GM12878 (cell line): Measurements from ENCODE around the gene RAB24. TPM values are rescaled to one million over a fixed set of nuclear protein-coding genes. Genes with fewer than 3 reads are reported as not detected.

Source experiments
- ATF2 ChIP-seq: IDR thresholded peaks from 2 replicates; pipeline ENCODE4 v1.6.1; 2012; ENCODE audit warnings: low read length, inconsistent platforms
- CUX1 ChIP-seq: IDR thresholded peaks from 2 replicates; pipeline ENCODE4 v1.6.1; 2012; ENCODE audit warnings: improper control_type of control experiment, low read depth, low read length; ENCODE audit not compliant: insufficient replicate concordance
- FOS ChIP-seq: IDR thresholded peaks from 3 replicates; pipeline ENCODE4 v1.6.1; 2011; ENCODE audit warnings: borderline replicate concordance; ENCODE audit not compliant: insufficient read length; ENCODE audit errors: extremely low read depth
- MYC ChIP-seq: IDR thresholded peaks from 2 replicates; pipeline ENCODE4 v1.6.1; 2011; ENCODE audit warnings: mild to moderate bottlenecking, low read length, moderate library complexity, inconsistent platforms; ENCODE audit not compliant: insufficient read depth, insufficient replicate concordance, insufficient read length, severe bottlenecking
- NFYA ChIP-seq: IDR thresholded peaks from 2 replicates; pipeline ENCODE4 v1.6.1; 2011; ENCODE audit warnings: low read depth, mild to moderate bottlenecking, low read length, improper control_type of control experiment, borderline replicate concordance
- PKNOX1 ChIP-seq: fragments of 450-650 bp; IDR thresholded peaks from 2 replicates; pipeline ENCODE4 v1.6.1; 2016; ENCODE audit warnings: mild to moderate bottlenecking
- POLR2AphosphoS2 ChIP-seq: IDR thresholded peaks from 2 replicates; pipeline ENCODE4 v1.6.1; 2011; ENCODE audit warnings: low read depth, mild to moderate bottlenecking, low read length, improper control_type of control experiment, moderate library complexity
- RELB ChIP-seq: fragments of 450-650 bp; IDR thresholded peaks from 2 replicates; pipeline ENCODE4 v1.6.1; 2017; ENCODE audit warnings: low read depth, mild to moderate bottlenecking, moderate library complexity
- SREBF2 ChIP-seq: IDR thresholded peaks from 2 replicates; pipeline ENCODE4 v1.6.1; 2012; ENCODE audit warnings: mild to moderate bottlenecking, low read length
- ZNF384 ChIP-seq: IDR thresholded peaks from 2 replicates; pipeline ENCODE4 v1.6.1; 2012; ENCODE audit warnings: low read depth, mild to moderate bottlenecking, low read length, improper control_type of control experiment, borderline replicate concordance
- ZZZ3 ChIP-seq: IDR thresholded peaks from 2 replicates; pipeline ENCODE4 v1.6.1; 2011; ENCODE audit warnings: low read depth; ENCODE audit not compliant: control insufficient read depth, insufficient read length
- polyA plus RNA-seq, 11 experiments: library from polyadenylated mRNA; depleted of rRNA in 4 of 11; unstranded in 6 of 11; stranded (reverse) in 5 of 11; fragments of >200 nt; fragmentation: Nextera tagmentation in 4 of 11; fragmentation: Illumina TruSeq in 1 of 11; extraction: Ambion mirVana in 4 of 11; extraction: Trizol in 1 of 11; gene quantifications; 1 replicate in 1 of 11; 2 replicates in 10 of 11; pipeline versions ENCODE4 v1.2.1 to v1.2.3, GENCODE V29; 2011 to 2016; ENCODE audit warnings: inconsistent platforms in 2 of 11, missing spikeins in 2 of 11, low read depth in 1 of 11
- total RNA-seq, 4 experiments: library from RNA; depleted of rRNA in 3 of 4; stranded (reverse); fragments of >200 nt in 3 of 4; fragmentation: Illumina TruSeq in 1 of 4; extraction: Trizol in 1 of 4; gene quantifications; 2 replicates each; pipeline versions ENCODE4 v1.2.1 to v1.2.3, GENCODE V29; 2013 to 2021

The RAB24 gene
- total and polyA plus RNA-seq, 10 of the 15 experiments (the other 5 are each of a cell fraction or from before 2014, with no cell fraction given): 8.0 to 44.4 (median 24.4) TPM

GRCh38 chr5:177308740-177309139 lies 5.2 kb upstream of the RAB24 start (continued):
- TF ChIP-seq PKNOX1: no peak
- no peak for TF ChIP-seq ATF2
- no peak for TF ChIP-seq MYC
- no peak for TF ChIP-seq SREBF2
- no peak for TF ChIP-seq RELB
- TF ChIP-seq NFYA: no peak
- TF ChIP-seq ZZZ3: no peak
- TF ChIP-seq POLR2AphosphoS2: no peak
- TF ChIP-seq ZNF384: no peak
- TF ChIP-seq FOS: no peak
- TF ChIP-seq CUX1: no peak
